ENCODE data around the gene TMEM222.

Gene TMEM222

DNA sequence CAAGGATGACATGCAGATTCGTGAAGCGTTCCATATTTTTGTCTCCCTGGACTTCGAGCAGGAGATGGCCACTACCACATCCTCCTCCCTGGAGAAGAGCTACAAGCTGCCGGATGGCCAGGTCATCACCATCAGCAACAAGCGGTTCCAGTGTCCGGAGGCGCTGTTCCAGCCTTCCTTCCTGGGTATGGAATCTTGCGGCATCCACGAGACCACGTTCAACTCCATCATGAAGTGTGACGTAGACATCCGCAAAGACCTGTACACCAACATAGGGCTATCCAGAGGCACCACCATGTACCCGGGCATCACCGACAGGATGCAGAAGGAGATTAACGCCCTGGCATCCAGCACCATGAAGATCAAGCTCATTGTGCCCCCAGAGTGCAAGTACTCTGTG lies 3.3 kb downstream of the TMEM222 start:
- TF ChIP-seq, protein P1, sequence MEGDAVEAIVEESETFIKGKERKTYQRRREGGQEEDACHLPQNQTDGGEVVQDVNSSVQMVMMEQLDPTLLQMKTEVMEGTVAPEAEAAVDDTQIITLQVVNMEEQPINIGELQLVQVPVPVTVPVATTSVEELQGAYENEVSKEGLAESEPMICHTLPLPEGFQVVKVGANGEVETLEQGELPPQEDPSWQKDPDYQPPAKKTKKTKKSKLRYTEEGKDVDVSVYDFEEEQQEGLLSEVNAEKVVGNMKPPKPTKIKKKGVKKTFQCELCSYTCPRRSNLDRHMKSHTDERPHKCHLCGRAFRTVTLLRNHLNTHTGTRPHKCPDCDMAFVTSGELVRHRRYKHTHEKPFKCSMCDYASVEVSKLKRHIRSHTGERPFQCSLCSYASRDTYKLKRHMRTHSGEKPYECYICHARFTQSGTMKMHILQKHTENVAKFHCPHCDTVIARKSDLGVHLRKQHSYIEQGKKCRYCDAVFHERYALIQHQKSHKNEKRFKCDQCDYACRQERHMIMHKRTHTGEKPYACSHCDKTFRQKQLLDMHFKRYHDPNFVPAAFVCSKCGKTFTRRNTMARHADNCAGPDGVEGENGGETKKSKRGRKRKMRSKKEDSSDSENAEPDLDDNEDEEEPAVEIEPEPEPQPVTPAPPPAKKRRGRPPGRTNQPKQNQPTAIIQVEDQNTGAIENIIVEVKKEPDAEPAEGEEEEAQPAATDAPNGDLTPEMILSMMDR (IDR thresholded peaks at IDR 0.05; ENCODE audit: extremely low read depth, missing control alignments), result no peak
- no peak for DNase-seq (ENCODE audit: low spot score)

DNA sequence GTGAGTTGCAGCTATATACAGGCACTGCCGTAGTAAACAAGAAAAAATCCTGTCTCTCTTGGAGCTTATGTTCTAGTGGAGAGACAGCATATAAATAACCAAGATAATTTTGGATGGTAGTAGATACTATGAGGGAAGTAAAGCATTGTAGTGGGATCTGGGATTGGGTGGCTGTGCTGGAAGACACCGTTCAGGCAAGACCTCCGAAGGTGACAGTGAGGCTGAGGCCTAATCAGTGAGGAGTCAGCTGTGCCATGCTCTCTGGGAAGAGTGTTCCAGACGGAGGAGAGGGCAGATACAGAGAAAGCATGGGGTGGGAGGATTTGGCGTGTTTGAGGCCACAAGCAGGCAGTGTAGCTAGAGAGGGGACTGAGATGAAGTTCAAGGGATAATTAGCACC lies 6.0 kb downstream of the TMEM222 start:
- TF ChIP-seq, protein P1 (IDR thresholded peaks at IDR 0.05; ENCODE audit: extremely low read depth, missing control alignments), result no peak

GRCh38 chr1:27330786-27331185 lies 8.8 kb downstream of the TMEM222 start:
- no peak for DNase-seq (ENCODE audit: low spot score)
- TF ChIP-seq, protein P1 (IDR thresholded peaks at IDR 0.05; ENCODE audit: extremely low read depth, missing control alignments), result no peak

More for the DNA sequence above, 6.0 kb downstream of the TMEM222 start:
- no peak for DNase-seq (ENCODE audit: low spot score)

- DNase-seq (ENCODE audit: low spot score), result no peak
- TF ChIP-seq, protein P1 (IDR thresholded peaks at IDR 0.05; ENCODE audit: extremely low read depth, missing control alignments), result no peak
Observed at GRCh38 chr1:27331426-27331825, 9.5 kb downstream of the TMEM222 start.

DNA sequence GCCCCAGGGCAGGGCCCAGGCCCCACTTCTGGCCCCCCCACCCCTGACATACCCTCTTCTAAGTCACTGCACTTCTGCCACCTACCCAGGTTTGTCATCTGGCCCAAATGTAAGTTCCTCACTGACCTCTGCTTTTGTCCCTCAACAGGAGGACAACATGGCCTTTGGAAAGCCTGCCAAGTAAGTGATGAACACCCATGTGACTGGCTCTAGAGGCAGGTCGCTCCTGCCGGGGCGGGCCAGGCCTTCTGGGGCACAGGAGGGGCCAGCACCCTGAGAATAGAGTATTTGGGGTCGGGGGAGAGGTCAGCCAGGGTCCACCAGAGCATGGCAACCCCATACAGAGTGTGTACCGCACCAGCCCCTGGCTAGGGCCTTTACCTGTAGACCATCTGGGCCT lies 10.0 kb downstream of the TMEM222 start:
- TF ChIP-seq, protein P1 (IDR thresholded peaks at IDR 0.05; ENCODE audit: extremely low read depth, missing control alignments), result no peak
- DNase-seq (ENCODE audit: low spot score), result no peak

- peak; percentile 68 for DNase-seq (ENCODE audit: low spot score)
- TF ChIP-seq, protein P1 (IDR thresholded peaks at IDR 0.05; ENCODE audit: extremely low read depth, missing control alignments), result peak; percentile 85
Observed at GRCh38 chr1:27332536-27333281, 10.7 kb downstream of the TMEM222 start.

DNA sequence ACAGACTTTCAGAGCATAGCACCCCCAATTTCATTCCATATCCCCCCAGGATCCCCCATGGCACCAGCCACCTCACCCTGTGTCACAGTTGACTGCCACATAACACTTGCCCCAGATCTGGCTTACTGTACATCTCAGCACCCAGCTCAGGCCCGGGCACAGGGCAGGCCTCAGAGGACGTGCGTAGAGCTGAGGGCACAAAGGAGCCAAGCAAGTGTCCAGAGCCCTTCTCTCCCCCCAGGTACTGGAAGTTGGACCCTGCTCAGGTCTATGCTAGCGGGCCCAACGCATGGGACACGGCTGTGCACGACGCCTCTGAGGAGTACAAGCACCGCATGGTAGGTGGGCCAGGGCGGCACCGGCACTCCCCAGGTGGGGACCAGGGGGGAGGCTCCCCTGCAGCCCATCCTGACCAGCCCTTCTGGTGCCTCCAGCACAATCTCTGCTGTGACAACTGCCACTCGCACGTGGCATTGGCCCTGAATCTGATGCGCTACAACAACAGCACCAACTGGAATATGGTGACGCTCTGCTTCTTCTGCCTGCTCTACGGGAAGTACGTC lies 11.8 kb downstream of the TMEM222 start:
- no peak for DNase-seq (ENCODE audit: low spot score)
- TF ChIP-seq, protein P1 (IDR thresholded peaks at IDR 0.05; ENCODE audit: extremely low read depth, missing control alignments), result no peak

All from GM20000 (cell line).